GM18868 (cell line): ENCODE results near the gene EEF1AKMT3.

ENCODE experiments used
- ATAC-seq: cut with Tn5 transposase; IDR thresholded peaks from one replicate; pipeline ENCODE4 v1.9.1; 2021; ENCODE audit warnings: mild to moderate bottlenecking, moderate library complexity; ENCODE audit not compliant: unreplicated experiment

The EEF1AKMT3 gene

DNA sequence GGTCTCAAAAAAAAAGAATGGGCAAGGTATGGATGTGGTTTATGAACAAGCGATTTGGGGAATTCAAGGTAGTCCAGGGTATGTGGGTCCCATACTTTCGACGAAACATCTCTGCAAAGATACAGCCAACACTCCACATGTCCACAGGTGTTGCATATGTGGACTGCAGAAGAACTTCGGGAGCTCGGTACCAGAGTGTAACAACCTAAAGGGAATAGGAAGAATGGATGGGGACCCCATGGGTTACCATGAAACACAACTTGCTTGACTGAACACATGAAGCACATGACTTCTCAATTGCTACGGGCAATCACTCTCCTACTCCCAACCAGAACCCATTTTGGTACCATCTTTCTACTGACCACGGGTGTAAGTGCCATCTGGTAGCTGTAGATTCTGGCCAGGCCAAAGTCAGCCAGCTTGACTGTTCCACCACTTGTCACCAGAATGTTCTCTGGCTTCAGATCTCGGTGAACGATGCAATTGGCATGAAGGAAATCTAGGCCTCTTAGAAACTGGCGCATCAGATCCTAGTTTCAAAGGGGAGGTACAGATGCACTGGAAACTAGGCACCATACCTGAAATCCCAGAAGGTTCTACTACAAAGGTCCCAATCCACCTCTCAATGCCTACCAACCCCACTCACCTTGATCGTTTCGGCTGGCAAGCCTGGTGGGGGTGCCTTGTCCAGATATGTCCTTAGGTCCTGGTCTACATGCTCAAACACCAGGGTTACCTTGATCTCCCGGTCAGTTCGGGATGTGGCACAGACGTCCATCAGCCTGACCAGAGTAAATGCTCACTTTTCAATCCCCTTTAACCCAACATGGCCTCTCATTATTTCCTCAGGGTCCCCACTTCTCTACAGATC is 21.6 kb upstream of the EEF1AKMT3 start:
- no peak for ATAC-seq

DNA sequence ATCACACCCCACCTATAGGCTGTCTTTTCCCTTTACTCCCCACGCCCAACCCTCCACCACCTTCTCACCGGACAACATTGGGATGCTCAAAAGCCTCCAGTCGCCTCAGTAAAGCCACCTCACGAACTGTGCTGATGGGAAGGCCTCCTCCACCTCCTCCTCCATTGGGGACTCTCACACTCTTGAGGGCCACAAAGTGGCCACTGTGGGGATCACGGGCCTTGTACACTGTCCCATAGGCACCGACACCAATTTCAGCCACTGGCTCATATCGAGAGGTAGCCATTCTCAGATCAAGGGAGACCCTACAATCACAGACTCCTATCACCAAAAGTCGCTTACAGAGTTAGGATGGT is 21.0 kb upstream of the EEF1AKMT3 start:
- ATAC-seq, result no peak

GRCh38 chr12:57751788-57752667 is 20.4 kb upstream of the EEF1AKMT3 start, which contains the start of gene CDK4:
Gene CDK4, minus strand, starts transcription at chr12:57752310. Its CDS starts 593 bp downstream, at chr12:57751717.
- peak; percentile 69 for ATAC-seq

GRCh38 chr12:57752668-57753000 is 19.8 kb upstream of the EEF1AKMT3 start:
- no peak for ATAC-seq

- no peak for ATAC-seq
These were observed 18.6 kb upstream of the EEF1AKMT3 start for GRCh38 chr12:57753756-57754337.

DNA sequence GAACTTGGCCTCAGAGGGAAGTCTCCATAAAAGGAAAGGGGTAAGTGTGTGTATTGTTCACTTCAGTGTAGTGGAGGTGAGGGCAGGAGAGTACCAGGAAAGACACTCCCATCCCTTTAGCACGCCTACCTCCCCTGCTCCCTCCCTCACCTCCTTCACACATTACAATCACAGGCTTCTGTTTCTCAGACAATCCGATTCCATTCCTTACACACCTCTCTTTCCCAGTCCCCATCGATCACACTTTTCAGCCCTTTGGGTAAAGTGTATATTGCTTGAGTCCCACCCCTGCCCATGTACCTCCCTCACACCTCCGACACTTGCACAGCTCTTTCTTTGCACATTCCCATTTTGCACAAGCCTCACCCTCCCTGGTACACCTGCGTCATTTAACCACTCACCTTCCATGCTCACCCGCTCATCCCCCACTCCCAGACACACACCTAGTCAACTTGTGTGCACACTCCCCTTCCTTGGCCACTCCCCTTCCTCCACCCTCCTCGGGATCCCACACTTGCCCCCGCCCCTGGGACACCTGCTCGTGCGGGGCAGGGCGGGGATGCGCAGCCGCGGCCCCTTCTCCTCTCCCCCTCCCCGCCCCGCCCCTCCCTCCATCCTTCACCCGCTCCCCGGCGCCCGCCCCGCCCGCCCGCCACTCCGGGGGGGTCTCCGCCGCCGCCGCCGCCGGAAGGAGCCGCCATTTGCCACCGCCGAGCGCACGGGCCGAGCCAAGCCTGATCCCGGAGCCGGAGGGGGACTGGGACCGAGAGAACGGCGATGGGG is 17.8 kb upstream of the EEF1AKMT3 start, which contains the start of gene MARCHF9:
Gene MARCHF9, plus strand, starts transcription at position 693 of the 783 bp plus-strand sequence. CDS start 426 bp downstream, outside the sequence.
- ATAC-seq, result peak; percentile 45

DNA sequence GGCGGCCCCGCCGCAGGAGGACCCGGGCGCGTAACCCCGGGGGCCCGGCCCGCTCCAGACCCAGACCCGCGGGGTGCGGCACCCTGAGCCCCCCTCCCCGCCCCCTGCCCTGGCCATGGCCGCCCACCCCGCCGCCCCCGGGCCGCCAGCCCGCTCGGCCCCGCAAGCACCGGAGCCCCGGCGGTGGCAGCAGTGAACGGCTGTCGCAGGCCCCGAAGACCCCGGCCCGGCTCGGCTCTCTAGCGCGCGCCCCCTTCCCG is 17.3 kb upstream of the EEF1AKMT3 start:
- ATAC-seq, result no peak

DNA sequence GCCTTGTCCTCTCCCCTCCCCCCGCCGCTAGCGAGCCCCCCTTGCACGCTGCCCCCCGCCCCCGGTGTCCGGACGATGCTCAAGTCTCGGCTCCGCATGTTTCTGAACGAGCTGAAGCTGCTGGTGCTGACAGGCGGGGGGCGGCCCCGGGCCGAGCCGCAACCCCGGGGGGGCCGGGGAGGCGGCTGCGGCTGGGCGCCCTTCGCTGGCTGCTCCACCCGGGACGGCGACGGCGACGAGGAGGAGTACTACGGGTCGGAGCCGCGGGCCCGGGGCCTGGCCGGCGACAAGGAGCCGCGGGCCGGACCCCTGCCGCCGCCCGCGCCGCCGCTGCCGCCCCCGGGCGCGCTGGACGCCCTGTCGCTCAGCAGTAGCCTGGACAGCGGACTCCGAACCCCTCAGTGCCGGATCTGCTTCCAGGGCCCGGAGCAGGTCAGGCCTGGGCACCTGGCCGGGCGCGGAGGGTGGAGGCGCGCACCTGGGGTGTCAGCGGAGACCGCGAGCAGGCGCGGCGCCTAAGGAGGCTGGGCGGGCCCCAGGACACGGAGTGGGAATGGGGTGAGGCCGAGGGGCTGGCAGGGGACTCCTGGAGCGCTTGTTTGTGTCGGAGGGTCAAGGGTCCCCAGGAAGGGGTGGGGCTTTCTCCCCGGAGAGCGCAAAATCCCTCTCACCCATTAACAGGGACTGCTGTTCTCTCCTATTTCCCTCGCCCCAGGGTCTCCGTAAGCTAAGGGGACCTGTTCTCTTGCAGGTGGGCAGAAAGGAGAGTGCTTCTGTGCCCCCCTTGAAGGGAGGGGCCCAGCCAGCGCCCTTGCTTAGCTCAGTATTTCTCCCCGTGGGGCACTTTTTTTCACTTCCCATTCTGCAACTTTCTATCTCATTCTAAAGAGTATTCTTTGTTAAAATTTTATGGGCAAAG is 16.7 kb upstream of the EEF1AKMT3 start:
- no peak for ATAC-seq

GRCh38 chr12:57756406-57757341 is 15.7 kb upstream of the EEF1AKMT3 start:
- peak; percentile 31 for ATAC-seq

- ATAC-seq, result no peak
These were observed 14.6 kb upstream of the EEF1AKMT3 start for GRCh38 chr12:57757771-57758170.

DNA sequence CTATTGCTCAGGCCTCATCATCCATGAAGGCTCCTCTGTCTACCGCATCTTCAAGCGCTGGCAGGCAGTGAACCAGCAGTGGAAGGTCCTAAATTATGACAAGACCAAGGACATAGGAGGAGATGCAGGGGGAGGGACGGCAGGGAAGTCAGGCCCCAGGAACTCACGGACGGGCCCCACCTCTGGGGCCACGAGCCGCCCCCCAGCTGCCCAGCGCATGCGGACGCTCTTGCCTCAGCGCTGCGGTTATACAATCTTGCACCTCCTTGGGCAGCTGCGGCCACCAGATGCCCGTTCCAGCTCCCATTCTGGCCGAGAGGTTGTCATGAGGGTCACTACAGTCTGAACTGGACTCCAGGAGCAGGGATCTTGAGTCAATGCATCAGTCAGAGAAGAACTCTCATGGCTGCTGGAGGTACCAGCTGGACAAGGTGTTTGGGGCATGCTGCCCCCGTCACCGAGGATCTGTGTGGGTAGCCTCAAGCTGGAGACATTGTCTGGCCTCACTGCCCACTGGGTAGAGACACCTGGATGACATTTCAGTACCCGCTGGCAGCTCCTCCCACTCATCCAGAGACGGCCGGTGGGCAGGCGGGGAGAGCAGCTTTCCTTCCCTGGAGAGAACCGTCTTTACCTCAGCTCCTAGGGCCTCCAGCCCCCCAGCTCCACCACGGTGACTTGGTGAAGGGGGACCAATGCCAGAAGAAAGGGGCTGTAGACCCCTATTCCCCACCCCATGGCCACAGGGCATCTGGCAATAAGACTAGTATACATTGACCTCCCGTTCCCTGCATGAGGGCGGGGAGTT is 13.7 kb upstream of the EEF1AKMT3 start:
- ATAC-seq, result no peak

DNA sequence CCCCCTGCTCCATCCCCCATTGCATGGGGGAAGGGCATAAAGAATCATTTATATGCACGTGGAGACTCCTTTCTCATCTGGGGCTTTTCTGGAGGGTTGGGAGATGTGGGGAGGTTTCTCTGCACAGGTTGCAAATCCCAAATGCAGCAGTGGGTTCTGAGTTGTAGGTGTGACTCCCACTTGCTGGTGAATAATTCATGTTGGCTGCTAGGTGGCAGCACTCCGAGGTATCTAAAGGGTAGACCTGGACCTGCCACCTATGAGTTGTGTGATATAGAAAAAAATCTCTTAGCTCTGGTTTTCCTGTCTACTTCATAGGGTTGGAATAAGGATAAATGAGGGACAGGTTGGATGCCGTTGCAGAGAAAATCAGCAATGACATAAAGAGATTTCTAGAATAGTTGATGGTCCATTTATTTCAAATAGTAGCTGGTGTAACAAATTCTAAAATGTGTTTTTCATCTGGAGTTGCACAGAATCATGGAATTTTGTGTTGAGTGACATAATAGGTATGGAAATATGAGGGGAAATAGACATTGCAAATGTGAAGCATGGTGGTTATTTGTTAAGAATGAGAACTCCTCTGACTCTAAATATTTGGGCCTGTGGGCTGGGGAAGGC is 12.9 kb upstream of the EEF1AKMT3 start:
- ATAC-seq, result no peak

- ATAC-seq, result no peak
These were observed 11.9 kb upstream of the EEF1AKMT3 start for GRCh38 chr12:57760347-57760982.

DNA sequence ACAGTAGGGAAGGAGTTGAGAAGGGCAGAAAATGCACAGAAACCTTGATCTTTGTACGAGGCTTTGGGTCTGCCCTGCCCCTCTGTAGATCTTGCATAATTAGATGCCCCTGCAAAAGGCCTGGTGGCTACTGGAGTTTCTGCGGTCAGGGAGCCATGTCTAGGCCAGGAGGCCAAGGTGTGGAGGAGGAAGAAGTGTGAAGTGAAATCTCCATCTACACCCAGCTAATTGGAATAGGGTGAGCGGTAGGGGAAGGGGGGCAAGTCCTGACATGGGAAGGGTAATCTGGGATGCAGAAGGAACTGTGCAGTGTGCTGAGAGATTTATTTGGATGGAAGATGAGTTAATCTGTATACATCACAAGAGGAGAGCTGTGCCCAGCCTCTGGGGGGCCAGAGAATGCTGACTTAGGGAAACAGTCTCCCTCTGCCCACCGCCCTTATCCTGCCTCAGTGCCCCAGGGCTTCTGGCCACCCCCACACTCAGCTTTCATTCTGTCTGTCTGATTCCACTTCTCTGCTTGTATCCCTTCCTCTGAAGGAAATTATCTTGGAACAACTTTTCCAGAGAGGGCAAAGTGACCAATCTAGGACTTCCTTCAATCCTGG is 10.9 kb upstream of the EEF1AKMT3 start:
- no peak for ATAC-seq

GRCh38 chr12:57762463-57762862 is 10.0 kb upstream of the EEF1AKMT3 start:
- no peak for ATAC-seq

DNA sequence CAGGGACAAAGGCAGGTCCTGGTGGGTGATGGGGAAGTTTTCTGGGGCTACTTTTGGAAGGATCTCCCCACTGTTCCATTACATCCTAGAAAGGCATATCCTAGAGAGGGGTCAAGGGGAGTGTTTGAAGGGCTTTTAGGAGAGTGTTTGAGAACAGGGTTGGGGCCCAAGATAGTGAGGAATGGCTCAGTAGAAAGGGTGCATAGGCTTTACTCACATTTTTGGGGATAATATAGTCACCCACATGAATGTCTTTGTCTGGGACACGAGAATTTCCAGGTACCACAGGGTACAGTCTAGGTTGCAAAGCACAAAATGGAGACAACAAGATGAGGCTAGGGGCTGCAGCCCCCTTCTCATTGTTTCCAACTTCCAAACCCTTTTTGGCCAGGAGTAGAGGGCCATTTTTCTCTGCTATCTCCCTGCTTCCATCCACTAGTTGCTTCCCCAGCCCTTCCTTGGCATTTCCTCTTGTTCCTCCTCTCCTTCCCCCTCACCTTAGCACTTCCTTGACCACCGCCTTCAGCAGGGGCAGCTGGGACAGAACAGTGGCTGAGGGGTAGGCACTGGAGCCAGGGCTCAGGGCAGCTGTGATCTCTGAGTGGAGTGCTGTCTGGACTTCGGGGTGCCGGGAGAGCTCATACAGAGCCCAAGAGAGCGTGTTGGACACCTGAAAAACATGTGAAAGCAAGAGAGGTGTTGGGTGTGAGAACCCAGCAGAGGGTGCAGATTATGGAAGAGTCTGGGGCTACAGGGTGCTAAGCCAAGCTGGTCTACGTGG is 8.3 kb upstream of the EEF1AKMT3 start:
- ATAC-seq, result no peak
